ENCODE measurements around the gene CCL13.
"Not testable (repeated sequence)": the region's sequence is repeated elsewhere in the genome, so short reads cannot be mapped to it uniquely, and the experiment has no call there.

The CCL13 gene

GRCh38 chr17:34356194-34356593, at the start of gene CCL13:
CCL13 (plus strand) TSS chr17:34356480; CDS start chr17:34356527, 47 bp downstream.
- DNase-seq = no peak

DNA sequence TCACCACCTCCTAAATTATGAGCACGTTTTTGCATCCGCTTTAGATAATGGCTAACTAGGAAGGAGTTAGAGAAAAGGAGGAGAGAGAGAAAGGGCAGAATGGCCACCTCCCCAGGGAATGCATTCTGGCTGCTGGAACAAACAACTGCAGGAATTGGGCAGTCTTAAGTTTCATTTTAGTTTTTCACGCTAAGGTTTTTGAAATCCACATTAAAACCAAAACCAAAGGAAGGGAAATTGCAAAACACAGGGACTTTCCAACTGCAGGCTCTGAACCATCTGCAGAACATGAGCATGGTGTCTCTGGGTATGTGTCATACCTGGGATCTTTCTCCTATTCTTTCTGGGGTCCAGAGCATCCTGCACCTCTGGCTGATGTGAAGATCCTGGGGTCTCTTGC, 49.2 kb upstream of the CCL13 start:
- no peak for DNase-seq

- DNase-seq = no peak
These were observed 47.9 kb upstream of the CCL13 start for GRCh38 chr17:34308371-34308770.

- no peak for DNase-seq
These were observed 45.0 kb upstream of the CCL13 start for GRCh38 chr17:34311291-34311690.

GRCh38 chr17:34312080-34312479, 44.2 kb upstream of the CCL13 start:
- DNase-seq = no peak

GRCh38 chr17:34313164-34313563, 43.1 kb upstream of the CCL13 start:
- DNase-seq = no peak

DNA sequence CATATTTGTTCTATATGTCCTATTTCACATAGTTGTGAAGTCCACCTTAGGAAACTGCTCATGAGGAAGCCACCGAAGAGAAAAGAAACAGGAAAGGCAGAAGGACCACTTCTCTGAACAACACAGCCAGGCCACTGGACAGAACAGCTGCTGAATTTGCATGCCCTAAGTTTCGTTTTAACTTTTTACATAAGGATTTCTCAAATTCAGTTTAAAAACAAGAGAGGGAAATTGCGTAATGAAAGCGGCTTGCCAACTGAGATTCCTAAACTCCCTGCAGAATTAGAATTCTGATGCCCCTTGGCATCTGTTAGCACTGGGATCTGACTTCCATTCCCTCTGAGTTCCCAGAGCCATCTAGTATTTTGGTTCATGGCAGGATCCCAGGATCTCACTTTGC, 42.0 kb upstream of the CCL13 start:
- DNase-seq = no peak

DNA sequence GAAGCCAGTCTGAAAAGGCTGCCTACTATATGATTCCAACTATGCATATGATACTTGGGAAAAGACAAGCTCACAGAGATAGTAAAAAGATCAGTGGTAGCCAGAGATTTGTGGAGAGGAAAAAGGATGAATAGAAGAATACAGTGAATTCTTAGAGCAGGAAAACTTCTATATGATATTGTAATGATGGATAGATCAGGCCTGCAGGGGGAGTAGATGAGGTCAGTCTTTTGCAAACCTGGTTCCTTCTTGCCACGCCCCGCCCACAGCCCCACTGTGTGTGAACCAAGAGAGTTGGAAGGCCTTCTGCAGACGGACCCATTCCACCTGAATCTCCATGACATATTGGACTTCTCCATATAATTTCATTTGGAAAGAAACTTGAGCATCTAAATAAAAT, 37.8 kb upstream of the CCL13 start:
- DNase-seq = no peak

GRCh38 chr17:34319039-34319483, 37.2 kb upstream of the CCL13 start, which contains the start of gene CCL8:
CCL8 (plus strand) TSS chr17:34319435; CDS start chr17:34319502, 67 bp downstream.
- no peak for DNase-seq

DNA sequence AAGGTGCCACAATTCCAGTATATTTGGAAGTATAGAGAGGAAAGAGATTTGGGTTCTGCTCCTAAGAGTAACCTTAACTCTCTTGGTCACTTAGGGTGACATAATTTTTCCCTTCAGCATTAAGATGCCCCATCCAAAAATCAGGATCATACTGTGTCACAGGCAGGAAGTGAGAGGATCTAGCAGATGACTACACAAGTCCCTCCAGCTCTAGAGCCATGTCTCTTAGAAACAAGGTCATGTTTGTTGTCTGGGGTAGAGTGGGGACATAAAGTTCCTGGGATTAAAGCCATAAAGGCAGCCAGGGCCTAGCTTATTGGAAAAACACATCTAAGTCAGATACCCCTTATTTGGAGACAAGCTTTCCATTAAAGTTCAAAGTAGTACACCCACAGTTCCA, 34.3 kb upstream of the CCL13 start:
- DNase-seq = no peak

- not testable (repeated sequence) for DNase-seq
These were observed 28.7 kb upstream of the CCL13 start for GRCh38 chr17:34327580-34327979.

GRCh38 chr17:34337701-34338100, 18.6 kb upstream of the CCL13 start:
- no peak for DNase-seq

DNA sequence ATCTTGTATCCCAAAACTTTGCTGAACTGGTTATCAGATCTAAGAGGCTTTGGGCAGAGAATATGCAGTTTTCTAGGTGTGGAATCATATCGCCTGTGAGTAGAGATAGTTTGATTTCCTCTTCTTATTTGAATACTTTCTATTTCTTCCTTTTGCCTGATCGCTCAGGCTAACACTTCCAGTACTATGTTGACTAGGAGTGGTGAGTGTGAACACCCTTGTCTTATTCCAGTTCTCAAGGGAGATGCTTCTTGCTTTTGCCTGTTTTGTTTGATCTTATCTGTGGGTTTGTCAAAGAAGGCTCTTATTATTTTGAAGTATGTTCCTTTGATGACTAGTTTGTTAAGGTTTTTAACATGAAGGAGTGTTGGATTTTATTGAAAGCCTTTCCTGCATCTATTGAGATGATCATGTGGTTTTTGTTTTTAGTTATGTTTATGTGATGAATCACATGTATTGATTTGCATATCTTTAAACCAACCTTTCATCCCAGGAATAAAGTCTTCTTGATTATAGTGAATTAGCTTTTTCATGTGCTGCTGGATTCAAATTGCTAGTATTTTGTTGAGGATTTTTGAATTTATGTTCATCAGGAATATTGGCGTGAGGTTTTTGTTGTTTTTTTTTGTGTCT, 17.0 kb upstream of the CCL13 start:
- DNase-seq = no peak

- DNase-seq = no peak
These were observed 14.4 kb upstream of the CCL13 start for GRCh38 chr17:34341916-34342315.

GRCh38 chr17:34347063-34347462, 9.2 kb upstream of the CCL13 start:
- DNase-seq = no peak

- DNase-seq = no peak
These were observed 6.5 kb upstream of the CCL13 start for GRCh38 chr17:34349751-34350150.

GRCh38 chr17:34351096-34351495, 5.2 kb upstream of the CCL13 start:
- DNase-seq = no peak

DNA sequence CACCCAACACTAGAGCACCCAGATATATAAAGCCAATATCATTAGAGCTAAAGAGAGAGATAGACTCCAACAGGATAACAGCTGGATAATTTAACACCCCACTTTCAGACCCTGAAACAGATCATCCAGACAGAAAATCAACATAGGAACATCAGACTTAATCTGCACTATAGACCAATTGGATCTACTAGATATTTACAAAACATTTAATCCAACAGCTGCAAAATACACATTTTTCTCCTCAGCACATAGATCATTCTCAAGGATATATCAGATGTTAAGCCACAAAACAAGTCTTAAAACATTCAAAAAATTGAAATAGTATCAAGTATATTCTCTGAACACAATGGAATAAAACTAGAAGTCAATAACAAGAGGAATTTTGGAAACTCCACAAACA, 4.1 kb upstream of the CCL13 start:
- no peak for DNase-seq

DNA sequence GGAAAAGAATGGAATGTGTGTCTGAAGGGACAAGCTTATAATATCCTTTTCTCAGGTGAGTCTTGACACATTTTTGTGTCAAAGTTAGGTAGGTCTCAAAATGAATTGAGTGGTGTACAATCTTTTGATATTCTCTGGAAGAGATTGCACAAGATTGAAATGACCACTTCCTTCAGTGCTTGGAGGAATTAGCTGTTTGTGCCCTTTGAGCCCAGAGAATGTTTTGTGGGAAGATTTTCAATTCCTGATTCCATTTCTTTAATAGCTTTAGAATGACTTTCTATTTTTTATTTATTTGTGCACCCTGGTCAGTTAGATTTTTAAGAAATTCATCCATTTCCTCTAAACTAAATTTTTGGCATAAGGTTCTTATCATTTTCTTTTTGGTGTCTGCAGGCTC, 1.6 kb upstream of the CCL13 start:
- no peak for DNase-seq

- DNase-seq = no peak
These were observed 1.1 kb downstream of the CCL13 start for GRCh38 chr17:34357398-34357797.

DNA sequence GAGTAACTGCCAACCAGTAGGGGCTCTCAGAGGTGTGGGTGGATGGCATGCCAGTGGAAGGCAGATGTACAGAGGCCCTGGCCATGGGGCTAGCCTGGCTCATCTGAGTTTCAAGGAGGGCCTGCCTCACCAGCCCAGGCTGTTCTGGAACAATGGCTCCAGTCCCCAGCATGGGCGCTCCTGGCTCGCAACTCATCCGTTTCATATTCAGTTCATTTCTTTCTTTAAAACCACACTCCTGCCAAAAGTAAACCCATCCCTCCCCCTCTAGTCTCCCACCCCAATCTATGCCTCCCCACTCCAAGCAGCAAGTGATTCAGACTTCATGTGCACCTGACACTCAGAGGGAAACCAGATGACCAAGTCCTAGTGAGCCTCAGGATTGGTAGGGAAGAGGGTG, 2.4 kb downstream of the CCL13 start:
- no peak for DNase-seq

GRCh38 chr17:34360601-34361270, 4.5 kb downstream of the CCL13 start:
- no peak for DNase-seq

DNA sequence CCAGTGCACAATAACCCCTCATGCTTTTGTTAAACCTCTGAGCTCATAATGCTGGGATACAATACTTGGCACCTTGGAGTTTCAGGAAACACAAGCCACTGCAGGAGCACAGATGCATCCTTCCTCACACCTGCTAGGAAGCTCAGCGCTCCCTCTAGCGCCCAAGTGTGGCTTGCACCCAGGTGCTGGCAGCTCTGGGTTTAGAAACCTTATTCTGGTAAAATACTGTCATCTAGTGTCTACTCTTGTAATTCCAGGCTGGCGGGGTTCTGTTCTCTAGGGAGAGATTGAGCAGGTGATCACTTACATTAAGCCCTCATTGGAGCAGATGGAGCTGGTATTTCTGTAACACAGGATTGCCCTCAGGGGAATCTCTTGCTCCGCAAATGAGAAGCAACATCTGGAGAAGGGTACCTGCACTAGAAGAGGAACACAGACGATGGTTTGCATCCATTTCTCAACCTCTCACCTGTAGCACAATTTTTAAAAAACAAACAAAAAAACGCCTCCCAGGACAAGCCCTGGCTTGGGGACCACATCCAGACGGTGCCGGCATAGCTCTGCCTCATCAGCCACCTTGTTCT, 5.3 kb downstream of the CCL13 start:
- DNase-seq = peak; percentile 69

DNA sequence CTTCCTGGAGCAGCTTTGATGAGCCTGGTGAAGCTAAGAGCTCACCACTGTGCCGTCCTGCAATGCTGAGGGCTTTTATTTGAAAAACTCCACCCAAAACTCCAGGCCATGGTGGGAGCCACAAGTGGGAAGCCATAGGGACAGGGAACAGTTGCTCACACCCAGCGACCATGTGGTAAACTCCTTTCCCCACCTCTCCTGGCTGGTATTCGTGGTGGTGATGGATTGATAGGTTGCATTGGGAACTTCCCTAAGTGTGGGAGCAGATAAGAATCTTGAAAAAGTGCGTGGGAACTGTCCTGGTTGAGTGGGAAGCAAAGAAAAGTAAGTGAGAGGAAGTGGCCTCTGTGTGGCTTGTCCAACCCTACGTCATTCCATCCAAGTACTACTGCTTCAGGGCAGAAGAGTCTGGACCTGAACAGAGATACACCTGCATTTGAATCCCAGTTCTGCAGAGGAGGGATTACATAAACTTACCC, 6.9 kb downstream of the CCL13 start, which contains the start of gene CCL1:
TSS of gene CCL1 (minus strand) at position 51 of the 479 bp plus-strand sequence. CDS start 72 bp downstream, outside the sequence.
- DNase-seq = no peak

All from stimulated activated CD4-positive, alpha-beta T cell treated with anti-CD3 and anti-CD28 coated beads, Interleukin-4, amount 100 ng/mL, for 24 hours (primary cell).